ENCODE results near the gene MSGN1. TPM values are rescaled to one million over a fixed set of nuclear protein-coding genes. Genes with fewer than 3 reads are reported as not detected.

MSGN1 gene
- total RNA-seq, 1 donor from 2014 or later = not detected

DNA sequence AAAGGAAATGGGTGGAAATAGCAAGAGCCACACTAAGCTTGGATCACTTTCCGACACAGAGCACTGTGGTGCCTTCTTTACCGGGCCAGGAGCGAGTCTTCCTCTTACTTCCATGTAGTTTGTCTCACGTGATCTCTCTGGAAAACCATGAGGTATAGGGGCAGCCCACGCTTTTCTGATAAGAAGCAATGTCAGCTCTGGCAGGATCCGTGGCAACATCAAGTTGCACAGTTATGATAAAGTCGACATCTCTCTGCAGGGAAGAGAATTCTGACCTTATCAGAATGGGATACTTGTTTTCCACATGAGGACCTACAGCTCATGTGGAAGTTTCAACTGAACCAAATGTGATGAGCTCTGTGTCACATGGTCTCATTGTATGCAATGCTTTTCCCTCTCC is 29.5 kb downstream of the MSGN1 start:
- ATAC-seq (no peak), DNase-seq (ENCODE audit: low spot score) (no peak)

DNA sequence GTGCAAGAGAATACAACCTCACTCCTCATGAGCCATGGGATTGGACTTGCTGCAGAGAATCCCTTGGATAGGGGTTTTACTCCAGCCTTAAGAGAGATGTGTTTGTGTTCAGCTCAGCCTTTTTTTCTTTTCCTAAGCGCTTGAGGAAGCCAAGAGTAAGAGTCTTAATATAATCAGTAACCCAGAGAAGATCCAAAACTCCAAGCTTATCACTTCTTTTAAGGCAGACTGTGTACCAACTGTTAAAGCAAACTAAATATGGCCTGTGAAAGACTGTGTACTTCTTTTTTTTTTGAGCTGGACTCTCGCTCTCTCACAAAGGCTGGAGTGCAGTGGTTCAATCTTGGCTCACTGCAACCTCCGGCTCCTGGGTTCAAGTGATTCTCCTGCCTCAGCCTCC is 30.4 kb downstream of the MSGN1 start:
- no peak for ATAC-seq

DNA sequence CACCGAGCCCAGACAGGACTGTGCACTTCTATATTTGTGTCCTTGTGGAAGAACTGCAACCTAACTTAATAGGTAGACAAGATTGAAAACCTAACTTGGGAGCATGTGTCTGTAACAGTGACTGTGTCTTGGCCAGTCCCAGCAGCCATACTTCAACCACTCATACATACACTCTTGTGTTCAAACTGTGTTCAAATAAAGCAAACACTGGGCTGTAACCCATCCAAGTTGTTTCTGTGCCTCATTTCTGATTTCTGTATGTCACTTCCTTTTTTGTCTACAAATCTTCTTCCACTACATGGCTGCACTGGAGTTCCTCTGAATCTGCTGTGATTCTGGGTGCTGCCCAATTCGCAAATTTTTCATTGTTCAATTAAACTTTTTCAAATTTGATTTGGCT is 31.0 kb downstream of the MSGN1 start:
- DNase-seq (ENCODE audit: low spot score) = no peak
- ATAC-seq = no peak

More for the DNA sequence above, 30.4 kb downstream of the MSGN1 start:
- DNase-seq (ENCODE audit: low spot score) = no peak

- DNase-seq (ENCODE audit: low spot score) (no peak), ATAC-seq (no peak)
Observed at GRCh38 chr2:17849275-17849674, 33.0 kb downstream of the MSGN1 start.

DNA sequence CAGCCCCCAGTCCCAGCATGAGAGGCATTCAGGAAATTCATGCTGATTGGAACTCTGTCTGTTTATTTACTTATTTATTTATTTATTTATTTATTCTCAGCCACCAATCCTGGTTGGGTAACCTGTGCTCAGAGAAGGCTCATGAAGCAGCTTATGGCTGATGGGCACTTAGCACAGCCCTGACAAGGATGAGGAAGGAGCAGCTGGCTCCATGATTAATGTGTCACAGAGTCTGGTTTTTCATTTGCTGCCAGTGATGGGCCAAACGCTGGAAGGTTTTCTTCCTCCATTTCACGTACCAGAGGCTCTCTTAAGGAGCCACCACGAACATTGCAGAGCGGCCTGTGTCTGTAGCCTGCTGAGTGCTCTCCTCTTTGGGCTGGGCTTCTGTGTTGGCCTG is 33.9 kb downstream of the MSGN1 start:
- ATAC-seq (no peak), DNase-seq (ENCODE audit: low spot score) (no peak)

DNA sequence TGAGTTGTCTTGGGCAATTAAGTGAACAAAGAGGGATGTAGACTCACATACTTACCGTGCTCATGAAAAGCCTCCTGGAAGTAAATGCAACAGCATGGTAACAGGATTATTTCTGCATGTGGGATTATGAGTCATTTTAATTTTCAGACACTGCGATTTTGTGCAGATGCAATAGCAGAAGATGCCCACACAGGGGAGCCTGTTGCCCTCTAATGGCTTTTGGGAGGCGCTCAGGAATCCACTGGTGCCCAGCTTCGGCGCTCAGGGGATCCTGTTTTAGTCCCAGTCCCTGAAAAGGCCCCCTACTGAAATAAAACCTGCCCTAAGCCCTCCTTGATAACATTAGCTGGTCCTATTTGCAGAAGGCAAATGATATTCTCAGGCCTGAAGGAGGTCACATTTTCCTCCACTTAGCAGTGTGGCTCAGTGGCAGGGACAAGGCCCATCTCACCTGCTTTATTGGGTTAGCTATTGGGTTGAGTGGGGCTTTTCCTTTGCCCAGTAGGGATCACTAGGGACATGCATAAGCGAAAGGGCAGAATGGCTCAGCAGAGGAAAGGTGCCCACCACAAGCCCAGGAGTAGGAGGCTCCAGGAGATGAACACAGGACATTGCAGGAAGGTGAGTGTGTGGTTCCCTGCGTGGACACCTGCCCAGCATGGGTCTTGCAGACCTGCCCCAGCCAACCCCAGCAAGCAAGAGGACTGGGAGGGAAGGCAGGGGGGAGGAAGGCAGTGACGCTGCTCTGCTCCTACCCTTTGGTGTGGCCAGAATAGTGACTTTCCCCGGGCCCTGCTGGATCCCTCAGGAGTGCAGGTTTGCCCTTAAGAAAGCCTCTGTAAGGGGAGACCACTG is 35.7 kb downstream of the MSGN1 start:
- DNase-seq (ENCODE audit: low spot score) = peak; percentile 59
- peak; percentile 98 for ATAC-seq

GRCh38 chr2:17853799-17854198 is 37.5 kb downstream of the MSGN1 start:
- ATAC-seq (no peak), DNase-seq (ENCODE audit: low spot score) (no peak)

DNA sequence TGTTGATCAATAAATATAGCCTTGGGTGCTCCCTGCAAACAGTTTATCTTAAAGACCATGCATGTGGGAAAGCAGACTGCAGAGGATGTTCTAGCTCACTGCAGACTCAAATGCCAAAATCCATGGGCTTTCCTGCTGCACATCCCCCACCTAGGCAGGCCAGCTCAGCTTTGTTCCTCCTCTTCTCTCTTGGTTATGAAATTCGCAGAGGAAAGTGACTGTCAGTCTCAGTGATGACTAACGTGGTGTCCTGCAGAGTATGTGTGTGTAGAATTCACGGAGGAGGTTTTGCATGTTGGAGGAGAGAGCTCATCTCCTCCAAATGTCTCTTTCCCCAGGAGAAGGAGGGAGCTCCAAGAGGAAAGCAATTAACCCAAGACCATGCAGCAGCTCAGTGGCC is 40.8 kb downstream of the MSGN1 start:
- ATAC-seq = no peak
- DNase-seq (ENCODE audit: low spot score) = no peak

- DNase-seq (ENCODE audit: low spot score) (no peak), ATAC-seq (no peak)
Observed at GRCh38 chr2:17858064-17858463, 41.8 kb downstream of the MSGN1 start.

DNA sequence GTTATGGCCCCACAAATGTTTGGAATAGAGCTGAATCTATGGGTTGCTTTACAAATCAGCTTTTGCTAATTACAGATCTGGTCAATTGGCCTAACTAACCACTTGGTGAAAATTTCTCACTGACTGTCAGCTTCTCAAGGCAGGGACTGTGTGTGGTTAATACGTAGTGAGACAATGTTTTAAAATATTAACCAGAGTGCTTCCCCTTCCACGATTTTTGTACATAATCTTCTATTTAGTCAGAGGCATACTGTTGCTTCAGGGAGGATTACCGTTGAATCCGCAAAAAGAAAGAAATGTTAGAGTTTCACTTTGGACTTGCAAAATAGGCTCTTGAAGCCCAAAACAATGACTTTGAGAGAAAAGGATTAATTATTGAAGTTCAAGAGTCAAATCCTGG is 47.3 kb downstream of the MSGN1 start:
- no peak for DNase-seq (ENCODE audit: low spot score)
- no peak for ATAC-seq

DNA sequence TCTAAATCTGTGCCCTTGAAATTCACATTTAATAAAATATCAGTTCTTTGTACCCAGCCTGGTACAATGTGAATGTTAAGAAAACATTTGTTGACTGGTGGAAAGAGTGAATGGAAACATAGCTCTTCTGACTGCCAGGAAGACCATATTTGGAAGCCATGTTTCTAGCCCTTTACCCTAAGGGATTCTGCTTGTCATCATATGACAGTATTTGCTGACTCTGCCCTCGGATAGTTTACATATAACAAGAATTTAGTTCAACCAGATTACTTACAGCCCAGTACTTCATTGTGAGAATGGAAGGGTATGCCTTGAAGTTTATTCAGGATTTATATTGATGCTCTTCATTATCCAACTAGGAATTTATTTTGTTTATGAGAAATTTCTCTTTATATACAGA is 48.4 kb downstream of the MSGN1 start:
- ATAC-seq (no peak), DNase-seq (ENCODE audit: low spot score) (no peak)

DNA sequence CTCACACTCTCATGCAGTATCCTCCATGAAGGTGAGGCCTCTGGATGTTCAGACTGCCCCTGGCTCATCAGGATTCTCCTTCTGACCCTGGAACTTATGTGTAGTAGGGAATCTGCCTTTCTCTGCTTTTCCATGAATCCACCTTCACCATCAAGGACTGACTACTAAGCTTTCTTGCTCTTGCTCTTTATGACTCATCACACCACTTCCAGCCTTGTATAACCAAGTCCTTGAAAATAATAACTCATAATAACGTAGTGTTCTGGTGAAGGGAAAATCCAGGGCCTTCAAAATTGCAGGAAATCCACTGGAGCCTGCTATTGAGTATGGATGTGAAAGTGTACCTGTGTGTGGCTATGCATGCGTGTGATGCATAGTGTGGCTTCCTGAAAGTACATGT is 50.9 kb downstream of the MSGN1 start:
- ATAC-seq = no peak
- no peak for DNase-seq (ENCODE audit: low spot score)

Other genes starting within 250 kb of the MSGN1 start
- 8.5 TPM for gene SMC6, start 62.6 kb upstream of the MSGN1 start, total RNA-seq
- gene GEN1, start 62.3 kb upstream of the MSGN1 start, total RNA-seq = 5.8 TPM
- gene KCNS3, start 62.2 kb downstream of the MSGN1 start, total RNA-seq = 4.7 TPM

Measured in left lobe of liver (tissue), 2 donors.